ENCODE data around the gene KIRREL1. TPM values are rescaled to one million over a fixed set of nuclear protein-coding genes. Genes with fewer than 3 reads are reported as not detected.
A peak's percentile ranks its signal among the peaks of the same experiment; 100 is the strongest.
"Not testable (repeated sequence)": the region's sequence is repeated elsewhere in the genome, so short reads cannot be mapped to it uniquely, and the experiment has no call there.

Gene KIRREL1
- total and polyA plus RNA-seq, 10 donors = 1.4 to 50.9 (median 20.3) TPM

DNA sequence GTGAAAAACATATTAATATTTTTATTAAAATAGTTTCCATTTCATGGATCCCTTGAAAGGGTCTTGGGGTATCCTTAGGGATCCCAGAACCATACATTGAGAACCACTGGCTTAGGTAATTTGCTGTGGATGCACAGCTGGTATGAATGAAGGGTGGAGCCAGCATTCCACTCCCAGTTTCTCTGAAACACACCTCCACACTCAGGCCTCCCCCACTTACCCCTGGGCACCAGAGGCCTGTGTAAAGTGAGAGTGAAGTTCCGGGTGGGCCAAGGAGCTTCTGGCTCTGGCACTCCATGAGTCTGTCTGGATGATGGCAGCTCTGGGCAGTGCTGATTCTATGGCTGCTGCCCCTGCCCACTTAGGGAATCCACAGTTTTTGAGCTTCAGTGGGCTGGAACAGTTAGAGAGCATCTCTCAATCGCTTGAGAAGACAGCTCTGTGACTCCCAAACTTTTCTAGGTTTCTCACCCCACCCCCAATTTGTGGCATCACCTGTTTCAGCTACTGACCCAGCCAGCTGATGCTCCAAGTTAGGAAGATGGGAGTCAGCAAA, 129.5 kb downstream of the KIRREL1 start:
- 77 to 90% (median 82%) methylated on average over 2 of the region's 2 CpGs for WGBS, 5 donors
- no peaks in the 10 kb centered on the region for H3K9me3 ChIP-seq
- intact Hi-C loops (cut with DNase I; ENCODE audit: low total_unique reads) = loop anchor here (10.0 kb wide), 1 partner anchor 158 kb away; no protein-coding TSS in a partner anchor
- H3K27ac ChIP-seq = no peak overlapping the region
- H3K27me3 ChIP-seq (replicated peaks in 1 of 7) = peaks cover 0 to 49% (median 3%) of the 10 kb centered on the region in 7 donors
- TF ChIP-seq, protein P1, sequence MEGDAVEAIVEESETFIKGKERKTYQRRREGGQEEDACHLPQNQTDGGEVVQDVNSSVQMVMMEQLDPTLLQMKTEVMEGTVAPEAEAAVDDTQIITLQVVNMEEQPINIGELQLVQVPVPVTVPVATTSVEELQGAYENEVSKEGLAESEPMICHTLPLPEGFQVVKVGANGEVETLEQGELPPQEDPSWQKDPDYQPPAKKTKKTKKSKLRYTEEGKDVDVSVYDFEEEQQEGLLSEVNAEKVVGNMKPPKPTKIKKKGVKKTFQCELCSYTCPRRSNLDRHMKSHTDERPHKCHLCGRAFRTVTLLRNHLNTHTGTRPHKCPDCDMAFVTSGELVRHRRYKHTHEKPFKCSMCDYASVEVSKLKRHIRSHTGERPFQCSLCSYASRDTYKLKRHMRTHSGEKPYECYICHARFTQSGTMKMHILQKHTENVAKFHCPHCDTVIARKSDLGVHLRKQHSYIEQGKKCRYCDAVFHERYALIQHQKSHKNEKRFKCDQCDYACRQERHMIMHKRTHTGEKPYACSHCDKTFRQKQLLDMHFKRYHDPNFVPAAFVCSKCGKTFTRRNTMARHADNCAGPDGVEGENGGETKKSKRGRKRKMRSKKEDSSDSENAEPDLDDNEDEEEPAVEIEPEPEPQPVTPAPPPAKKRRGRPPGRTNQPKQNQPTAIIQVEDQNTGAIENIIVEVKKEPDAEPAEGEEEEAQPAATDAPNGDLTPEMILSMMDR (IDR thresholded peaks at IDR 0.05 in 8 of 11, conservative IDR thresholded peaks at IDR 0.05 in 3 of 11) = no peak
- TF ChIP-seq POLR2AphosphoS5 (IDR thresholded peaks at IDR 0.05) (no peak), POLR2A (IDR thresholded peaks at IDR 0.05) (no peak)
- no peaks in the 10 kb centered on the region for H3K36me3 ChIP-seq
- no peak for DNase-seq
- peaks cover 0 to 15% (median 5%) of the 10 kb centered on the region in 6 donors for H3K4me1 ChIP-seq
- H3K4me3 ChIP-seq = no peak overlapping the region

- intact Hi-C loops (cut with DNase I; ENCODE audit: low total_unique reads) = loop anchor here (10.0 kb wide), 1 partner anchor 159 kb away; no protein-coding TSS in a partner anchor
- TF ChIP-seq, protein P1 (IDR thresholded peaks at IDR 0.05 in 8 of 11, conservative IDR thresholded peaks at IDR 0.05 in 3 of 11) = no peak
- TF ChIP-seq POLR2AphosphoS5 (IDR thresholded peaks at IDR 0.05) (no peak), POLR2A (IDR thresholded peaks at IDR 0.05) (no peak)
- H3K36me3 ChIP-seq = no peaks in the 10 kb centered on the region
Observed at GRCh38 chr1:158124034-158124433, 130.6 kb downstream of the KIRREL1 start.

GRCh38 chr1:158124999-158125398, 131.6 kb downstream of the KIRREL1 start:
- Histone ChIP-seq H3K27ac (no peak overlapping the region), H3K9me3 (no peaks in the 10 kb centered on the region), H3K27me3 (replicated peaks in 1 of 7) (peaks cover 0 to 29% (median 3%) of the 10 kb centered on the region in 7 donors), H3K4me1 (peaks cover 0 to 7% (median 0%) of the 10 kb centered on the region in 6 donors), H3K36me3 (no peaks in the 10 kb centered on the region), H3K4me3 (no peak overlapping the region)
- TF ChIP-seq, protein P1 (IDR thresholded peaks at IDR 0.05 in 8 of 11, conservative IDR thresholded peaks at IDR 0.05 in 3 of 11) = peak; percentile 78 to 98 (median 94)
- TF ChIP-seq POLR2AphosphoS5 (IDR thresholded peaks at IDR 0.05) = no peak
- TF ChIP-seq POLR2A (IDR thresholded peaks at IDR 0.05) = no peak
- intact Hi-C loops (cut with DNase I; ENCODE audit: low total_unique reads) = loop anchor here (10.0 kb wide), 1 partner anchor 160 kb away; no protein-coding TSS in a partner anchor
- DNase-seq = peak; percentile 81
- 2 to 20% (median 17%) methylated on average over 3 to 4 of the region's 4 CpGs for WGBS, 5 donors

More at GRCh38 chr1:158124034-158124433, 130.6 kb downstream of the KIRREL1 start:
- no peaks in the 10 kb centered on the region for H3K9me3 ChIP-seq
- WGBS, 5 donors = 79 to 94% (median 87%) methylated on average over 2 of the region's 2 CpGs
- H3K27ac ChIP-seq = no peak overlapping the region
- H3K4me1 ChIP-seq = peaks cover 0 to 7% (median 0%) of the 10 kb centered on the region in 6 donors
- no peak overlapping the region for H3K4me3 ChIP-seq
- DNase-seq = no peak
- peaks cover 0 to 38% (median 3%) of the 10 kb centered on the region in 7 donors for H3K27me3 ChIP-seq (replicated peaks in 1 of 7)

GRCh38 chr1:158126425-158126824, 133.0 kb downstream of the KIRREL1 start:
- TF ChIP-seq, protein P1 (IDR thresholded peaks at IDR 0.05 in 8 of 11, conservative IDR thresholded peaks at IDR 0.05 in 3 of 11) = no peak
- TF ChIP-seq POLR2AphosphoS5 (IDR thresholded peaks at IDR 0.05) (no peak), POLR2A (IDR thresholded peaks at IDR 0.05) (no peak)
- H3K9me3 ChIP-seq = no peaks in the 10 kb centered on the region
- peaks cover 0 to 7% (median 0%) of the 10 kb centered on the region in 6 donors for H3K4me1 ChIP-seq
- no peak overlapping the region for H3K4me3 ChIP-seq
- peaks cover 0 to 18% (median 0%) of the 10 kb centered on the region in 7 donors for H3K27me3 ChIP-seq (replicated peaks in 1 of 7)
- no peak overlapping the region for H3K27ac ChIP-seq
- WGBS, 5 donors = 19 to 50% (median 40%) methylated on average over 2 of the region's 2 CpGs
- no peaks in the 10 kb centered on the region for H3K36me3 ChIP-seq
- intact Hi-C loops (cut with DNase I; ENCODE audit: low total_unique reads) = loop anchor here (10.0 kb wide), 1 partner anchor 162 kb away; no protein-coding TSS in a partner anchor
- no peak for DNase-seq

DNA sequence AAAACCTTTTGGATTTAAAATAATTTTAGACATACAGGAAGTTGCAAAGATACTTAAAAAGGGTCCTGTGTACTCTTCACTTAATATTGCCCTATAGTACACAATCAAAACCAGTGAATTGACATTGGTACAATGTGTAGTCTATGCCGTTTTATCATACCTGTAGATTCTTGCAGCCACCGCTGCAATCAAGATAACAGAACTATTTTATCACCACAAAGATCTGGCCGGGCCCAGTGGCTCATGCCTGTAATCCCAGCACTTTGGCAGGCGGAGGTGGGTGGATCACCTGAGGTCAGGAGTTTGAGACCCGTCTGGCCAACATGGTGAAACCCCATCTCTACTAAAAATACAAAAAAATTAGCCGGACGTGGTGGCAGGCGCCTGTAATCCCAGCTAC, 135.1 kb downstream of the KIRREL1 start:
- DNase-seq = not testable (repeated sequence)
- intact Hi-C loops (cut with DNase I; ENCODE audit: low total_unique reads) = loop anchor here (10.0 kb wide), 1 partner anchor 164 kb away; no protein-coding TSS in a partner anchor

More for the DNA sequence above, 135.1 kb downstream of the KIRREL1 start:
- not testable (repeated sequence) for H3K27ac ChIP-seq; H3K9me3 ChIP-seq; H3K36me3 ChIP-seq; H3K27me3 ChIP-seq (replicated peaks in 1 of 7); H3K4me3 ChIP-seq; H3K4me1 ChIP-seq
- 90 to 95% (median 92%) methylated on average over 8 of the region's 8 CpGs for WGBS, 5 donors

All from spleen (tissue), 11 donors.